Non-pigmented ciliary epithelial cell (primary cell): Measurements from ENCODE around the gene PRPSAP2.
"Not testable (repeated sequence)": the region's sequence is repeated elsewhere in the genome, so short reads cannot be mapped to it uniquely, and the experiment has no call there.

Source experiments
- DNase-seq: peaks from one replicate; pipeline ENCODE4 v3.0.0-alpha.2; 2010; ENCODE audit warnings: low read depth

The PRPSAP2 gene, protein sequence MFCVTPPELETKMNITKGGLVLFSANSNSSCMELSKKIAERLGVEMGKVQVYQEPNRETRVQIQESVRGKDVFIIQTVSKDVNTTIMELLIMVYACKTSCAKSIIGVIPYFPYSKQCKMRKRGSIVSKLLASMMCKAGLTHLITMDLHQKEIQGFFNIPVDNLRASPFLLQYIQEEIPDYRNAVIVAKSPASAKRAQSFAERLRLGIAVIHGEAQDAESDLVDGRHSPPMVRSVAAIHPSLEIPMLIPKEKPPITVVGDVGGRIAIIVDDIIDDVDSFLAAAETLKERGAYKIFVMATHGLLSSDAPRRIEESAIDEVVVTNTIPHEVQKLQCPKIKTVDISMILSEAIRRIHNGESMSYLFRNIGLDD

DNA sequence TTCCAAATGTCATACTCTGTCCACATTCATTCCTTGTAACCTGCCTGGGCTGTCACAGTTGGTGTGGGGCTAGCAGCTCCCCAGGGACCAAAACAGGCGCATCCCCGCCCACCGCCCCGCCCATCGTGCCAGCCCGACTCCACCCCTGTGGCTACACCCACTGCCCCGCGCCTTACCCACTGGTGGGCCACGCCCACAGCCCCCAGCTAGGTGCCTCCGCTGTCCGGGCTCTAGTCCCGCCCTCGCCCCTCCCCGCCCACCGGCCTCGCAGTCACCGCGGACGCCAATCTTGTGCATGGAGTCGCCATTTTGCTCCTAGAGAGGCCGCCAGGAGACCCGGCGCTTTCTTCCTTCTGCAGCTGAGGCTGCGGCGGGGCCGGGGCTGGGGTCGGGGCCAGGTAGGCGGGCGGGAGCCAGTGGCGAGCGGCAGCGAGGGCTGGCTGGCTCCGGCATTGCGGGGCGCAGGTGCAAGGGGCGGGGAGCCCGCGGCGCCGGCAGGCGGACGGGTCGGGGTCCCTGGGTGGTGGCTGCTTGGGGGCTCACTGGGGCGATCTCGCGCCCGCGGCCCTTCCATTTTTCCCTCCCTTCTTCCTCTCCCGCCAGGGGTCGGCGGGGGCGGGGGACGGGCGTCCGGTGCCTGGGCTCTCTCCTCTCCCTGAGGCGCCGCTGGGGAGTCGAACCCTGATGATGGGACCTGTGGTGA is at the start of gene PRPSAP2:
PRPSAP2 (plus strand) TSS at position 268 of the 703 bp plus-strand sequence. CDS start 7,703 bp downstream, outside the sequence.
- DNase-seq, result peak; percentile 57

DNA sequence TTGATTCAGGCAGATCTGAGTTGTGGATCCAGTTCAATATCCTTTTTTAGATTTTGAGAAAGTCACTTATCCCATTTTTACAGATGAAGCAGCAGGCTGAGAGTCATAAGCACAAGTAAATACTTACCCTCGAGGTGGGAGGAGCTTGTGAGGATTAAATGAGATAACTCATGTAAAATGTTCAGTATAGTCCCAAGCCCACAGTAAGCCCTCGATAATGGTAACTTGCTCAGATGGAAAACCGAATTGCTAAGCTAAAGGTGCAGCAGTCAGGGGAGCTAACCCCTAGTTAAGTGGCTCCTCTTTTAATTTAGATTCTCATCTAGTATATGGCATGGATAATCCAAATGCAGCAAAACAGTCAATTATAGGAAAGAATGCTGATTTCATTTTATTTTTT is 42.0 kb upstream of the PRPSAP2 start:
- not testable (repeated sequence) for DNase-seq

DNA sequence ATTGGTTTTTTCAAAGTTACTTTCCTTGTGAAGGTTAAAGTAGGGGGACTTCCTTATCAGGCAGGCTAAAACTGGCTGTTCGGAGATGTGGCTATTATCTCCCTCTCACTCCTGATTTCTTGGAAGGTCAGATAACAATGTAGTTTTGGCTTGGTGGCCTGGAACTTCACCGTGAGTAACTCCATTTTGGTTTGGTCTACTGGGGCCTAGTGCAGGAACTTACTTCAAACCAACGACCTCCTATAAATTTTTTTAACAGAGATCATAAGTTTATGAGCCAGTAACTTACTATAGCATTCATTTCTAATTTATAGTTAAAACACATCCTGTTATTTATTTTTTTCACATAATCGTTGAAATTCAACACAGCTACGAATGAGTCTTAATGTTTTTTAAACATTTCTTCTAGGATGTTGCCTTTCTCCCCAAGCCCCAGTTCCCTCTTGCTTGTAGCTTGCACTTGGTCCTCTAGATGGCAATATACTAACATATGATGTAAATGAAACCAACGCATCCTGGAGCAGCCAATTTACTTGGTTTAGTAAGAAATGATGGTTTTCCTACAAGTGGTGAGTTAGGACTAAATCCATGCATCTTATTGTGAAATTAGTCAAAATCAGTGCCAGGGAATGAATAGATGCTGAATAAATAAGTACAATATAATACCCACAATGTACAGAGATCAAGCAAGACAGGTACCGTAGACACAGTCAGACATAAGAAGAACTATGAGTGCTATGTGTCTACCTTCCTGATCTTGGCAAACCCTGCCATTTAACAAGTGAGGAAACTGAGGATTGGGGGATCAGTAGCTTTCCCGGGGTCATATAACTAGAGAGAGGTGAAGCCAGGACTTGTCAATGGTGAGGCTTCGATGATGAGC is 41.2 kb upstream of the PRPSAP2 start:
- DNase-seq, result peak; percentile 52

DNA sequence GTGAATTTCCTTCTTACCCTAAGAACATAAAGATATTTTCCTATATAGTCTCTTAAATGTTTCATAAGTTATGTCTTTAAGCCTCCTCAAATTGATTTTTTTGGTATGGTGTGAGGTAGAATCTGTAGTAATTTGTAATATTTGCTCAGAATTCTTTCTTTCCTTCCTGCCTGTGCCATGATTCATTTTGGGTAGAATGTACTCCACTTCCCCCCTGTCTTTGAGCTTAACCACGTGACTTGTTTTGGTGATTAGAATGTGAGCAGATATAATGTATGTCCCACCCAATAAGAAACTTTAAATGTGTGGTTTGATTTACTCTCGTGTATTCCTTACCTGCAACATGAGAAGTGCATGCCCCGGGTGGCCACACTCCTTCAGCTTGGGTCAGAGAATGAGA is 36.5 kb upstream of the PRPSAP2 start:
- not testable (repeated sequence) for DNase-seq

DNA sequence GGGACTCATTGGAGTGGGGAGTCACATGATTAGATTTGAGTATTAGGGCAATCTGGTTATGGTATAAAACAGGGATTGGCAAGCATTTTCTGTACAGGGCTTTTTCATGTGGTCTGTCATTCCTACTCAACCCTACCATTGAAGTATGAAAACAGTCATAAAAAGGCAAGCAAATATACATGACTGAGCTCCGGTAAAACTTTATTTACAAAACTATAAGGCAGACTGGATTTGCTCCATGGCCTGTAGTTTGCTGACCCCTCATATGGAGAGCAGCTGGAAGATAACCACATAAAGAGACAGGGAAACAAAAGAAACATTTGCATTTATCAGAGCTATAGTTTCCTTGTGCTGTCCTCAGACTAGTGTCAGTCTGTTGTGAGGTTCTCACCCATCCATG is 30.3 kb upstream of the PRPSAP2 start:
- DNase-seq, result not testable (repeated sequence)

DNA sequence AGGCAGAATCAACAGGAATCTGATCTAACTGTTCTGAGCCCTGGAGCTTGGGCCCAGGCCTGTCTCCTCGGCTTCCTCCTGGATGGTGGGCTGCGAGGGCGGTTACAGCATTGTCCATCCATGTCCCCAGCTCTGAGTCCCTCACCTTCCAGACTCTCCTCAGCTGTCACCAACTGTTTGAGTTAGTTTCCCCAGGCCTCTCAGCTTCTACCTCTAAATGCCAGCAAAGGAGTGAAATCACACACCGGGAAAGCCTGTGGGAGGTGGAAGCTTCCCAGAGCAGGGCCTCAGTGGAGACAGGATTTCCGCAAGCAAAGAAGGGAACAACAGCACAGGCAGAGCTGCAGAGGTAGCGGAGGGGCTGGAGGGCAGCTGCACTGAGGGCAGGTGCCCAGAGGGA is 9.4 kb upstream of the PRPSAP2 start:
- DNase-seq, result no peak

DNA sequence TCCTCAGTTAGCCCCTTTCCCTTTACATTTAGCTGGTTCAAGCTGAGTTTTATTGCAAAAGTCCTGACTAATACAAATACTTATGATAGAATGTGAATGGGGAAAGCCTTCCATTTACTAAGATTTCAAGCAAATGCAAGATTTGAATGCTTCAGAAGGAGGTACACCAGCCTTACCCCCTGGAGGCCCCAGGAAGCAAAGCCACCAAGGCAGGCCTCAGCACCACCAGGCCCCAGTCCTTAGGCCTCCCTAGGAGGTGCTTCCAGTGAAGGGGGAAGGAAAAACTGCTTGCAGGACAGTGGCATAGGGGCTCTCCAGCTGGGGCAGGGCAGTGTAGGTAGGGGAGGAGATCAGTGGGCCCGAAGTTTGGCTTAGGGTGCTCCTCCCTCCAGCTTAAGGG is 7.3 kb upstream of the PRPSAP2 start:
- DNase-seq, result no peak

DNA sequence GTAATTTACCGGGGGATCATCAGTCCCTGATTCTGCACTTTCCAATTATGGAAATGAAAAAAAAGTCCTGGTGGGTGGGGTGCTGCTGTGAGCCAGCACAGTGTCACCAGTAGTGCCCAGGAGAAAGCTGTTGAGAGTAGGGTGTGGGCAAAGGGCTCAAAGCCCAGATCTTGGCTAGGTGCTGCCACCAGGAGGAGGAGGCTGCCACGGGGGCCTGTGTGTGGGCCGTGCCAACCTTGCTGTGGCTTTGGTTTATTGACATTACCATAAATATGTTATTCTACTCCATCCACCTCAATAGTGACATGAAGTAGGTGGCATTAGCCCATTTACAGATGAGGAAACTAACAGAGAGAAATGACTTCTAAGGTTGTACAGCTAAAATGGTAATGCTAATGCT is 6.7 kb upstream of the PRPSAP2 start:
- no peak for DNase-seq

DNA sequence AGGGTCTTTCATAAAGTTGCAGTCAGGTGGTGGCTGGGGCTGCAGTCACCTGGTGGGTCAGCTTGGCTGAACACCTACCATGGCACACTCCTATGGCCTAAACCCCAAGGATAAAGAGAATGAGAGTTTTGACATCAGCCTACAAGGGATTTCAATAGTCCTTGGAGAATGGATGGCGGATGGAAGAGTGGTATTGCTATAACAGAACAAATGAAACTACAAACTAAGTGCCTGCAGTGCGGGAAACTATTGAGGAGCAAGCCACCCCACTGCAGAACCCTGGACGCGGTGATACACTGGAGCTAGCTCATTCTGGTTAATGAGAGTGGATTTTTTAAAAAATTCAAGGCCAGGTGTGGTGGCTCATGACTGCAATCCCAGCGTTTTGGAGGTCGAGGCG is 3.0 kb upstream of the PRPSAP2 start:
- no peak for DNase-seq

DNA sequence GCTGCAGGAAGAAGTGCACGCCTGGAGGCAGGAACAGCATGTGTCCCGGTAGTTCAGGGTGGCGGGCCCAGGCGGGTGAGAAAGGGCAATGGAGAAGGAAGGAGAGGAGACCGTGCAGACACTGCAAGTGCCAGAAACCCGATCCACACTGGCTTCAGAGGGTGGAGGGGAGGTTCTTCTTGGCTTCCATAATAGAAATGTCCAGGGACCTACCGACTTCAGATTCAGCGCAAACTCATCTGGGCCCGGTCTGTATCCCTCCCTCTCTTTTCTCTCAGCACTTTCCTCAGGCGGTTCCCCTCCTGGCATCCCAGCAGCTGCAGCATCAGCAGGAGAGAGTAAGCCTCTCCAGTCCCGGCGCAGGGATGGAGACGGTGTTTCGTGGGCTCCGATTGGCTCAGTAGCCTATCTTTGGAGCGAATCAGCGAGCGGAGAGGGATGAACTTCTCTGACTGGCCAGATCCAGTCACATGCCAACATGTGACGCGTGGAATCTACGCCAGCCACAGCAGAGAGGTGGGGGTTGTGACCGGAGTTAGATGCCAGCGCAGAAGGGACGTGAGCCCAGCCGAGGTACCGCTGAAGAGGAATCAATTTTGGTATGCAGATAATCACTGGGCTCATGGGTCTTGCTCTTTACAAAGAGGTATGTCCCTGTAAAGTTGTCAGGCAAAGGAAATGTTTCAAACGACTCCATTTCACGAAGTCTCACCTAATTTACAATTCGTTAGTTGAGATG is 1.9 kb upstream of the PRPSAP2 start:
- peak; percentile 84 for DNase-seq

DNA sequence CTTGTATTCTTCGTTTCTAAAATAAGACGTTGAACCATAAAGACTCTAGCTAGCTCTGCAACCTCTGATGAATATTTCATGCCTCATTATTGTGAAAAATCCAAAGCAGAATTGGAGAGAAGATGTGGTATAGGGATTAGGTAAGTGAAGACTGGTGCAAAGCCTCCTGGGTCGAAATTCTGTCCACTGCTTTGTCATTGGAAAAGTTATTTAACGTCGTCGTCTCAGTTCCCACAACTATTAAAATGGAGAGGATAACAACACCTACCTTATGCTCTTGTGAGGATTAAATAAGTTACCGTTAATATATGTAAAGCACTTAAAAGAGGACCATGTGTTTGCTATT is 1.4 kb upstream of the PRPSAP2 start:
- DNase-seq, result no peak

DNA sequence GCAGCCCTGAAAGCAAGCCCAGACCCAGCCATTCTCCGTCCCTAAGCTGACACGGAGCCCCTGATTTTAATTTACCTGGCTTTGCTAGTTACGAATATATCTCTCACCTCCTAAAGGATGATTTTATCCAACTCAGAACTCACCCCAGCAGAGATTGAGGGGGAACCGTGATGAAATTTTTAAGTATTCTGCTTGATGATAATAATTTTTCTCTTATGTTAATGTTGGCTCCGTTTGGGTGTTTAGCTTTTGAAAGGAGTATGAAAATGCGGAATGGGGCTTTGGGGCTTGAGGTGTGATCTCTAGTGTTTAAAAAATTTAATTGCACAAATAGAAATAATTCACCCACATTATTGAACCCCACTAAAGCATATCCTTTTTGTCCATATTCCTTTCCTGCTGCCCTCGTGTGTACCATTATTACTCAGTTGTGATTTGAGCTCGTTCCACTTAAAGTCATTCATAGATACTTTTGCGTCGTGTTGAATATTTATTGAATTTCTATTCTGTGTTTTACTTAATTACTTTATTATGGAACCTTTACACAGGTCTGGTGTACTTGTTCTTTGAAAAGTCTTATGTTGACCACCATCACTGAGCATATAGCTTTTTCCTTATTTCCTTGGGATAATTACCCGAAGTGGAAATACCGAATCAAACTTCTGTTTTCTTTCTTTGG is 775 bp downstream of the PRPSAP2 start:
- DNase-seq, result no peak

DNA sequence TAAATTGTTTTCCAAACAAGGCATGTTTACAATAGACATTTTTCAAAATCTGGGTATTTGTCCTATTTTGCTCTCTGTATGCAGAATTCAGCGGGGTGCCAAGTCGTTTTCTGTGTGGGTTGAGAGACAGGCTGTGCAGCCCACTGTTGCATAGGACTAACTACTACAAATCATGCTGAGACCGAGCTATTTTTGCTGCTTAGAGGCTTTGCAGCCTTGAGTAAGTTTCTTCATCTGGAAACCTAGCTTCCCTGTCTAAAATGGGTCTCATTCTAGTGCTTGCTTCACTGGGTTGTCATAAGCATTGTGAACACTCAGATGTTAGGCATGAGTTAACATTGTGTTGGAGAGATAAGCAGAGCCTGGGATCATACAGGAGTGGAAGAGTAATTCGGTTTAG is 1.3 kb downstream of the PRPSAP2 start:
- peak; percentile 42 for DNase-seq

DNA sequence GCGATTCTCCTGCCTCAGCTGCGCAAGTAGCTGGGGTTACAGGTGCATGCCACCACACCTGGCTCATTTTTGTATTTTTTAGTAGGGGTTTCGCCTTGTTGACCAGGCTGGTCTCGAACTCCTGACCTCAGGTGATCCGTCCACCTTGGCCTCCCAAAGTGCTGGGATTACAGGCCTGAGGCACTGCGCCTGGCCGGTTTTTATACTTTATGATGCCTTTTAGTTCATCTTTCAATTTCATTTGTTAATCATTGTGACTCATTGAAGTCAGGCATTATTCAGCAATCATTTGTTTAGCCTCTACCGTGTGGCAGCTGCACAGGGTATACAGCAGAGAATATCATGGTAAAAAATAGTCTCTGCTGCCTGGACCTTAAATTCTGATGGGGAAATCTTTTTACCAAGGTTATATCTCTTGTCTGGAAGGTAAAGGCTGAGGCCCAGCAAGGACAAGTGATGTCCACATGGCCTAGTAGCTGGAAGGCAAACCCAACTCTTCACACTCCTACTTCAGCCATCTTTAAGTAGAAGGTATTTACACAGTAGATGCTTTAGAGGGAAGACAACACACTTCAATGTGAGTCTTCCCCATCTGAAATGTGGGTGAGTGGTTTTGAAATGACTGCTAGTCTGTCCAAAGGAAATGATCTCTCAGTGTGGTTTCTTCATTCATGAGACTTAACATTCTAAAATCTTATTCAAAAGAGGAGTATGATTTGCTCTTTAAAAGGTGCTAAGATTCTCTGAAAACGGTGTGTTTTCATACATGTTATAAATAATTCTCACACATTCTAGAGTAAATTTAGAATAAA is 2.4 kb downstream of the PRPSAP2 start:
- DNase-seq, result no peak

DNA sequence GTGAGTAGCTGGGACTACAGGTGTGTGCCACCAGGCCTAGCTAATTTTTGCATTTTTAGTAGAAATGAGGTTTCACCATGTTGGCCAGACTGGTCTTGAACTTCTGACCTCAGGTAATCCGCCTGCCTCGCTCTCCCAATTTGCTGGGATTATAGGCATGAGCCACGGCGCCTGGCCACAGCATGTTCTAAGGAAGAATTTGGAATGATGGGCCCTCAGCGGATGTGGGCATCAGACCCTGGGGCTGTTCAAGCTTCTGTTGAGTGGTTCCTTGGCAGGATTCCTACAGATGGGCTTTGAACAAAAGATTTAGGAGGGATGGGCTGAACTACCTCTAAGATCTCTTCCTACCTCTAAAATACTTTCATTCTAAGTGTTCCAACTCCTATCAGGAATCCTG is 4.1 kb downstream of the PRPSAP2 start:
- no peak for DNase-seq

DNA sequence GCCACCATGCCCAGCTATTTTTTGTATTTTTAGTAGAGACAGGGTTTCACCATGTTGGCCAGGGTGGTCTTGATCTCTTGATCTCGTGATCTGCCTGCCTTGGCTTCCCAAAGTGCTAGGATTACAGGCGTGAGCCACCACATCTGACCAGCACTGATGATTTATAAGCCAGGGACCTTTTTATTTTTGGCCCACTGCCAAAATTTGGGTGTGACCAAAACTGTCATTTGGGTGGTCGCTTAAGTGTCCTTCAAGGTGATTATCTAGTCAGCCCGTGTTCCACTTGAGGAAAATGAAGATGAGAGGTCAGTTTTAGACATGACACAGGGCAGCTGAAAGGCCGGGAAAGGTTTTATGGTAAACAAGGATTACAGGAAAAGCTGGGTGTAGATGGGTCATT is 7.1 kb downstream of the PRPSAP2 start:
- not testable (repeated sequence) for DNase-seq

DNA sequence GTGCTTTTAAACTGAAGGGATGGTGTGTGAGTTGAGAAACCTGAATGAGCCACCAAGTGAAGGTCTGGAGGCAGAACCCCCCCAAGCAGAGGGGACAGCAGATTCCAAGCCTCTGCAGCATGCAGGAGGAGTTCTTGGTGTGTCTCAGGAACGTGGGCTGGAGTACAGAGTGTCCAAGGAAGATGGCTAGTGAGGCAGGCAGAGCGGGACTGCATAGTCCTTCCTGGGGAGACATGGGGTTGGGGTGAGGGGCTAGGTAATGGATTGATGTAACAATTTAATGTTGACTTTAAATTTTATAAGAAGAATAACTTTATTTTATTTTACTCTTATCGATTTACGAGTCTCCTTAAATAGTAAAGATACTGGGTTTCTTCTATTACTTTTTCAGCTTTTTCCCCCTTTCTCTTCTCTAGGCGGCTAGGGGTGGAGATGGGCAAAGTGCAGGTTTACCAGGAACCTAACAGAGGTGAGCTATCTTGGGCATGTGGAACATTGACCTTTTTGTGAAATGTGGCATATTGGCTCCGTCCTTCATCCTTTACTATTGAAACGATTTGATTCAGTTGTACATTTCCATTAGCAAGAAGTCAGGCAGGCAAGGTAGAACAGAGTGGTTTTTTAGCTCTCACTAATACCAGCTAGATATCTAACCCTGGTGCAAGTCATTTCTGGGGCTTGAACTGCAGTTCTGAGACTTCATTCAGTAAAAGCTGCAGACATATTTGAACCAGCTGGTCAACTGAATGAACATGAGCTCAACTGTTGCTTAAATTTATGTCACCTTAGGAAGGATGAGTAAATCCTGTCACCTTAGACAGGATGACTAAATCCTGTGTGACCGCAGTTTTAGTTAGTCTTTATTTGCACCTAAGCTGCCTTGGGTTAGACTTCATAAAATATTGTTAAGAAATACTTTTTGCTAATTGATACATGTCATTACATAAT is 9.2 kb downstream of the PRPSAP2 start:
- no peak for DNase-seq

DNA sequence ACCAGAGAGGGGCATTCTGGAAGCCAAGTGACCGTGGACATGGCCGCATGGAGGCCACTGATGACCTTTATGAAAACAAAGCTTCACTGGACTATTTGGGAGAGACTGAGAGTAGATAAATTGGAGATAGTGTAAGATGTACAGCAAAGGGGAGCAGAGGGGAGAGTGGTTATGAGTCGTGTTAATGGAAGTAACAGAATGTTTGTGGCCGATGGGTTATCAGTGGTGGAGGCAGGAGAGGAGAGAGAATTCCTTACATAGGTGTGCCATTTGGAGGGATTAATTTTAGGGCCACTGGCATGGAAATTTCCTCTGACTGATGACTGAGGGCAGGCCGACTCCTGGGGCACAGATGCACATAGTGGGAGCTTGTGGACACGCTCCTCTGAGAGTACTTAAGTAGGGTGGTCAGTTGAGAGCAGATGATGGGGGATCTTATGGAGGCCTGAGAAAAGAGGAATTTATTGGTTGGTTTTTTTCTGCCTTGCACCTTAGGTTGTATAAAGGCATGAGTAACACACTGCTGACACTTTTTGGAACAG is 19.2 kb downstream of the PRPSAP2 start:
- no peak for DNase-seq

DNA sequence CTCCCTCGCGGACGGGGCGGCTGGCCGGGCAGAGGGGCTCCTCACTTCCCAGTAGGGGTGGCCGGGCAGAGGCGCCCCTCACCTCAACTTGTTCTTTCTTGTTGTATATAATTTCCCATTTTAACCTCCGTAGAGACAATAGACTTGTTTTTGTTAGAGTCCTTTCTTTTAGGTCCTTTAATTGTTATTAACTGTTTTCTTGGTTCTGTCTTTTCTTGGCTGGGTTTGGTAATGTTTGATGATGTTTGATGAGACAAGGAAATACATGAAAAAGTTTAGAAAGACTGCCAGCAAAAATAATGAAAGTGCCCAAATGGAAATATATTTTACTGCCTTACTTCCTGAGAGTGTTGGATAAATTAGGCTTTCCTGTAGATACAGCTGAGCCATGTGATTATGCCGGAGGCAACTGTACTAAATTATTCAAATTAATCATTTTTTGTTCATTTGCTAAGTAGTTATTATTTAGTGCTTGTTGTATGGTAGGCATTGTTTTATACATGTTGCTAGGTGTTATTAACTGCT is 30.9 kb downstream of the PRPSAP2 start:
- DNase-seq, result no peak
